Endodermal cell (in vitro differentiated cells): ENCODE measurements around the gene PERCC1. TPM values are rescaled to one million over a fixed set of nuclear protein-coding genes. Genes with fewer than 3 reads are reported as not detected.

ENCODE experiments used
- DNase-seq: peaks from one replicate; pipeline ENCODE4 v3.0.0-alpha.2; 2017
- H3K27ac ChIP-seq: 2 replicates; pipeline ENCODE4 v1.5.1; 2013; ENCODE audit warnings: mild to moderate bottlenecking, low read depth, low read length, moderate library complexity
- H3K27me3 ChIP-seq: 2 replicates; pipeline ENCODE4 v1.6.1; 2013; ENCODE audit warnings: mild to moderate bottlenecking, low read length, moderate library complexity; ENCODE audit not compliant: insufficient read depth, control insufficient read depth, poor library complexity, severe bottlenecking
- H3K36me3 ChIP-seq: 2 replicates; pipeline ENCODE4 v1.7.0; 2013; ENCODE audit warnings: mild to moderate bottlenecking, low read length, moderate library complexity; ENCODE audit not compliant: control insufficient read depth, insufficient read depth
- H3K4me1 ChIP-seq: one replicate; pipeline ENCODE4 v1.7.0; 2013; ENCODE audit warnings: low read length; ENCODE audit not compliant: control insufficient read depth, insufficient read depth
- H3K4me3 ChIP-seq: 2 replicates; pipeline ENCODE4 v1.5.1; 2013; ENCODE audit warnings: mild to moderate bottlenecking, low read length, moderate library complexity
- H3K9ac ChIP-seq: 2 replicates; pipeline ENCODE4 v1.6.1; 2013; ENCODE audit warnings: mild to moderate bottlenecking, low read length, moderate library complexity; ENCODE audit not compliant: poor library complexity, severe bottlenecking; ENCODE audit errors: extremely low read depth
- H3K9me3 ChIP-seq: 2 replicates; pipeline ENCODE4 v1.6.1; 2013; ENCODE audit warnings: mild to moderate bottlenecking, low read length, moderate library complexity; ENCODE audit not compliant: control insufficient read depth
- H3K27ac Mint-ChIP-seq: 2 replicates; pipeline ENCODE4 v1.8.0; 2020; ENCODE audit warnings: mixed read lengths
- H3K27me3 Mint-ChIP-seq: 2 replicates; pipeline ENCODE4 v1.8.0; 2021; ENCODE audit warnings: mild to moderate bottlenecking, mixed read lengths; ENCODE audit not compliant: insufficient read depth
- H3K36me3 Mint-ChIP-seq: 2 replicates; pipeline ENCODE4 v1.8.0; 2020; ENCODE audit warnings: low read depth, mixed read lengths
- H3K4me1 Mint-ChIP-seq: 2 replicates; pipeline ENCODE4 v1.8.0; 2020; ENCODE audit warnings: mixed read lengths
- H3K4me3 Mint-ChIP-seq: 2 replicates; pipeline ENCODE4 v1.8.0; 2020; ENCODE audit warnings: mild to moderate bottlenecking, moderate library complexity, mixed read lengths
- H3K9me3 Mint-ChIP-seq: 2 replicates; pipeline ENCODE4 v1.8.0; 2020; ENCODE audit warnings: mild to moderate bottlenecking, mixed read lengths
- CTCF ChIP-seq: fragments of 200-600 bp; sonication (generic); conservative IDR thresholded peaks from 2 replicates; pipeline ENCODE4 v1.5.0; 2021; ENCODE audit warnings: antibody characterized with exemption, mild to moderate bottlenecking
- WGBS, 2 experiments: methylation state at CpG; one replicate each; pipeline versions ENCODE4 v1.1.5 to v1.1.7; 2013; ENCODE audit warnings: missing lambda C conversion rate in 2 of 2, mixed read lengths in 1 of 2; ENCODE audit not compliant: insufficient coverage in 1 of 2, insufficient read length in 1 of 2; 5-methylcytosine and 5-hydroxymethylcytosine counted together
- total RNA-seq, 2 donors: library from RNA; stranded (reverse); fragmentation: NEBNext Ultra II Directional in 1 of 2; extraction: Animal tissue kit (Norgen Biotek cat#: 25700) in 1 of 2; gene quantifications; 2 replicates in 1 of 2; 3 replicates in 1 of 2; pipeline ENCODE4 v1.2.1, GENCODE V29; 2021

The PERCC1 gene
- total RNA-seq, 2 donors from 2014 or later = 0.51 to 0.79 TPM

- H3K27me3 ChIP-seq = no peaks in the 10 kb centered on the region
- H3K9ac ChIP-seq = no peak overlapping the region
- H3K4me3 ChIP-seq = no peak overlapping the region
- H3K27ac ChIP-seq = no peak overlapping the region
- H3K36me3 Mint-ChIP-seq = peaks cover 12% of the 10 kb centered on the region
- H3K9me3 Mint-ChIP-seq = no peaks in the 10 kb centered on the region
- peaks cover 7% of the 10 kb centered on the region for H3K36me3 ChIP-seq
- 95 to 96% methylated on average over 27 to 41 of the region's 41 CpGs for WGBS, 2 experiments
- DNase-seq = no peak
- no peaks in the 10 kb centered on the region for H3K4me1 Mint-ChIP-seq
- no peaks in the 10 kb centered on the region for H3K4me1 ChIP-seq
- H3K9me3 ChIP-seq = no peaks in the 10 kb centered on the region
- no peak overlapping the region for H3K27ac Mint-ChIP-seq
- no peak overlapping the region for H3K4me3 Mint-ChIP-seq
- no peaks in the 10 kb centered on the region for H3K27me3 Mint-ChIP-seq
- TF ChIP-seq CTCF = no peak
These were observed 15.6 kb downstream of the PERCC1 start for GRCh38 chr16:1446296-1447080.

- H3K36me3 Mint-ChIP-seq = peaks cover 15% of the 10 kb centered on the region
- H3K4me1 Mint-ChIP-seq = no peaks in the 10 kb centered on the region
- no peaks in the 10 kb centered on the region for H3K9me3 Mint-ChIP-seq
- H3K4me3 ChIP-seq = no peak overlapping the region
- DNase-seq = no peak
- no peak for TF ChIP-seq CTCF
- H3K4me3 Mint-ChIP-seq = no peak overlapping the region
- H3K36me3 ChIP-seq = peaks cover 9% of the 10 kb centered on the region
- WGBS, 2 experiments = 92 to 93% methylated on average over 10 to 11 of the region's 11 CpGs
- H3K9me3 ChIP-seq = no peaks in the 10 kb centered on the region
- H3K27me3 Mint-ChIP-seq = no peaks in the 10 kb centered on the region
- H3K9ac ChIP-seq = no peak overlapping the region
- no peaks in the 10 kb centered on the region for H3K27me3 ChIP-seq
- H3K27ac Mint-ChIP-seq = no peak overlapping the region
- no peak overlapping the region for H3K27ac ChIP-seq
- no peaks in the 10 kb centered on the region for H3K4me1 ChIP-seq
These were observed 17.1 kb downstream of the PERCC1 start for GRCh38 chr16:1447965-1448364.

GRCh38 chr16:1448536-1449116 lies 17.7 kb downstream of the PERCC1 start:
- H3K4me1 Mint-ChIP-seq = no peaks in the 10 kb centered on the region
- 89 to 94% methylated on average over 19 to 30 of the region's 30 CpGs for WGBS, 2 experiments
- Histone ChIP-seq H3K4me3 (no peak overlapping the region), H3K27me3 (no peaks in the 10 kb centered on the region), H3K9me3 (no peaks in the 10 kb centered on the region), H3K36me3 (peaks cover 9% of the 10 kb centered on the region), H3K4me1 (no peaks in the 10 kb centered on the region), H3K9ac (no peak overlapping the region), H3K27ac (no peak overlapping the region)
- no peak overlapping the region for H3K4me3 Mint-ChIP-seq
- H3K27ac Mint-ChIP-seq = no peak overlapping the region
- no peak for DNase-seq
- H3K36me3 Mint-ChIP-seq = peaks cover 20% of the 10 kb centered on the region
- H3K27me3 Mint-ChIP-seq = no peaks in the 10 kb centered on the region
- no peak for TF ChIP-seq CTCF
- no peaks in the 10 kb centered on the region for H3K9me3 Mint-ChIP-seq
